ENCODE results near the gene MINDY3.
"Not testable (repeated sequence)": the region's sequence is repeated elsewhere in the genome, so short reads cannot be mapped to it uniquely, and the experiment has no call there.

Gene MINDY3

GRCh38 chr10:15860692-15861201 lies 440 bp upstream of the MINDY3 start:
- H4K20me1 ChIP-seq = peaks cover 0 to 36% (median 22%) of the 10 kb centered on the region in 11 experiments; a peak in 12 of 22 replicates
- no peak for TF ChIP-seq Cebpa-rat (IDR thresholded peaks at IDR 0.05)
- H3K9me3 ChIP-seq (replicated peaks in 1 of 11) = peaks cover 0 to 9% (median 0%) of the 10 kb centered on the region in 11 experiments; a peak in 6 of 22 replicates
- peaks cover 0 to under 1% (median 0%) of the 10 kb centered on the region in 11 experiments; a peak in 1 of 22 replicates for H3K36me3 ChIP-seq
- peak overlapping the region; percentile 78 to 87 (median 85); a peak in 19 of 22 replicates for H3K9ac ChIP-seq
- peak overlapping the region; percentile 53 to 91 (median 82) for H3K4me2 ChIP-seq
- no peaks in the 10 kb centered on the region for H3K27me3 ChIP-seq
- peak overlapping the region; percentile 89 to 98 (median 96) for H3K4me3 ChIP-seq
- H3K27ac ChIP-seq = peak overlapping the region; percentile 63 to 84 (median 80); a peak in 21 of 22 replicates
- peaks cover 29 to 42% (median 36%) of the 10 kb centered on the region in 10 experiments for H3K4me1 ChIP-seq

- peak overlapping the region; percentile 89 to 98 (median 96) for H3K4me3 ChIP-seq
- H3K4me2 ChIP-seq = peak overlapping the region; percentile 70 to 91 (median 87)
- peaks cover 0 to 36% (median 22%) of the 10 kb centered on the region in 11 experiments; a peak in 12 of 22 replicates for H4K20me1 ChIP-seq
- peaks cover 0 to 16% (median 7%) of the 10 kb centered on the region in 11 experiments; a peak in 8 of 22 replicates for H3K9me3 ChIP-seq (replicated peaks in 1 of 11)
- H3K4me1 ChIP-seq = peaks cover 29 to 46% (median 36%) of the 10 kb centered on the region in 10 experiments
- peaks cover 0 to 13% (median 10%) of the 10 kb centered on the region in 11 experiments; a peak in 16 of 22 replicates for H3K36me3 ChIP-seq
- H3K27me3 ChIP-seq = no peaks in the 10 kb centered on the region
- peak overlapping the region; percentile 78 to 87 (median 85) for H3K9ac ChIP-seq
- TF ChIP-seq Cebpa-rat (IDR thresholded peaks at IDR 0.05) = no peak
- H3K27ac ChIP-seq = peak overlapping the region; percentile 63 to 84 (median 80)
These were observed 800 bp downstream of the MINDY3 start for GRCh38 chr10:15859509-15859905.

DNA sequence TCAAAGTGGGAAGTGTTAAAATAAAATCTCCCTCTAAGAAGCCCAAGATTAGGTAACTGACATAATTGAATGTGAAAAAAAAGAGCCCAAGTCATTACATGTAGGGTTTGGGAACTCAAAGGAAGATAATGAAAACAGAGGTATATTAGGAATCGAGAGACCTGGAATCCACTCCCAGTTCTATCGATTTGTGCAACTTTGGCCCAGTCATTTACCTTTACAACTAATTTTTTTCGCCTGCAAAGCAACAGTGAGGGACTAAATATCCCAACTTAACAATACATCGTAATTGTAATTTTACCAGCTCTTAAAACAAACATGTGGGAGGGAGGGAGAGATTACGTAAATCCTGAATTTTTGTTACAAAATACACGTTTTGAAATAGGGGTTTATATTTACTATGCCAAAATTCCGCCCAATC lies 1.4 kb downstream of the MINDY3 start:
- Histone ChIP-seq H3K4me3 (peak overlapping the region; percentile 89 to 98 (median 96)), H4K20me1 (peaks cover 0 to 43% (median 22%) of the 10 kb centered on the region in 11 experiments; a peak in 12 of 22 replicates), H3K9me3 (replicated peaks in 1 of 11) (peaks cover 0 to 22% (median 9%) of the 10 kb centered on the region in 11 experiments; a peak in 16 of 22 replicates), H3K36me3 (peaks cover 0 to 19% (median 17%) of the 10 kb centered on the region in 11 experiments; a peak in 18 of 22 replicates), H3K27me3 (no peaks in the 10 kb centered on the region), H3K4me2 (peak overlapping the region; percentile 70 to 91 (median 87)), H3K4me1 (peaks cover 29 to 46% (median 36%) of the 10 kb centered on the region in 10 experiments), H3K27ac (peak overlapping the region in 2 of 11 experiments; percentile 80 to 82; a peak in 2 of 22 replicates), H3K9ac (peak overlapping the region in 10 of 11 experiments; percentile 78 to 87 (median 85); a peak in 16 of 22 replicates)
- TF ChIP-seq Cebpa-rat (IDR thresholded peaks at IDR 0.05) = no peak

DNA sequence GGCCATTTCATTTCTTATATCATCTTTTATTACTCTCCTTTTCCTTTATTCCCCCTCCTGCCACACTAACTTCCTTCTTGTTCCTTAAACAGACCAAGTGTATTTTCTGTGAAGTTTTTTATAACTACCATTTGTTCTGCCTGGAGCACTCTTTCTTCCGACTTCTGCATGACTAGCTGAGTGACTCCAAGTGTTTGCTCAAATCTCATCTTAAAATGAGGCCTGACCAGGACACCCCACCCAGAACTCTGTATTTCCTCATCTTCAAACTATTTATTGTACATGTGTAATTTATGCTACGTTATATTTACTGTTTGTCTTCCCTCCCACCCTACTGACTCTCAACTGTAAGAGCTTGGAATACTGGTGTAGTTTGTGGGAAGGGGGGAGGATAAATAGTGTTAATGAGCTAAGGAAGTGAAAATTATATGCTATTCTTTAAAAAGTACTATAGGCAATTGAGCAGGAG lies 3.2 kb downstream of the MINDY3 start:
- peaks cover 0 to 54% (median 22%) of the 10 kb centered on the region in 11 experiments; a peak in 12 of 22 replicates for H4K20me1 ChIP-seq
- peak overlapping the region; percentile 32 to 91 (median 87); a peak in 21 of 22 replicates for H3K4me2 ChIP-seq
- H3K27ac ChIP-seq = no peak overlapping the region
- TF ChIP-seq Cebpa-rat (IDR thresholded peaks at IDR 0.05) = no peak
- H3K9ac ChIP-seq = peak overlapping the region in 2 of 11 experiments; percentile 37 to 85; a peak in 3 of 22 replicates
- H3K4me1 ChIP-seq = peaks cover 29 to 57% (median 36%) of the 10 kb centered on the region in 10 experiments
- peaks cover 8 to 36% (median 34%) of the 10 kb centered on the region in 11 experiments; a peak in 21 of 22 replicates for H3K36me3 ChIP-seq
- no peak overlapping the region for H3K4me3 ChIP-seq
- H3K27me3 ChIP-seq = no peaks in the 10 kb centered on the region
- H3K9me3 ChIP-seq (replicated peaks in 1 of 11) = peaks cover 12 to 39% (median 26%) of the 10 kb centered on the region in 11 experiments; a peak in 20 of 22 replicates

- Histone ChIP-seq H3K36me3 (peaks cover 15 to 43% (median 41%) of the 10 kb centered on the region in 11 experiments), H3K4me3 (no peak overlapping the region), H3K4me2 (peak overlapping the region in 10 of 11 experiments; percentile 32 to 91 (median 84); a peak in 15 of 22 replicates), H3K9ac (peak overlapping the region in 2 of 11 experiments; percentile 31 to 37; a peak in 2 of 22 replicates), H3K27ac (no peak overlapping the region), H3K9me3 (replicated peaks in 1 of 11) (peaks cover 18 to 46% (median 33%) of the 10 kb centered on the region in 11 experiments), H3K27me3 (no peaks in the 10 kb centered on the region), H3K4me1 (peaks cover 29 to 53% (median 36%) of the 10 kb centered on the region in 10 experiments), H4K20me1 (peaks cover 0 to 54% (median 22%) of the 10 kb centered on the region in 11 experiments; a peak in 12 of 22 replicates)
- no peak for TF ChIP-seq Cebpa-rat (IDR thresholded peaks at IDR 0.05)
These were observed 3.8 kb downstream of the MINDY3 start for GRCh38 chr10:15856328-15857015.

GRCh38 chr10:15853800-15854199 lies 6.5 kb downstream of the MINDY3 start:
- H3K4me2 ChIP-seq = no peak overlapping the region
- peaks cover 44 to 67% (median 60%) of the 10 kb centered on the region in 11 experiments for H3K9me3 ChIP-seq (replicated peaks in 1 of 11)
- no peak overlapping the region for H3K27ac ChIP-seq
- H3K4me1 ChIP-seq = peaks cover 17 to 53% (median 26%) of the 10 kb centered on the region in 10 experiments
- no peak overlapping the region for H3K9ac ChIP-seq
- peaks cover 36 to 70% (median 67%) of the 10 kb centered on the region in 11 experiments for H3K36me3 ChIP-seq
- H3K27me3 ChIP-seq = no peaks in the 10 kb centered on the region
- no peak overlapping the region for H3K4me3 ChIP-seq
- TF ChIP-seq Cebpa-rat (IDR thresholded peaks at IDR 0.05) = no peak
- peaks cover 0 to 59% (median 26%) of the 10 kb centered on the region in 11 experiments; a peak in 12 of 22 replicates for H4K20me1 ChIP-seq

DNA sequence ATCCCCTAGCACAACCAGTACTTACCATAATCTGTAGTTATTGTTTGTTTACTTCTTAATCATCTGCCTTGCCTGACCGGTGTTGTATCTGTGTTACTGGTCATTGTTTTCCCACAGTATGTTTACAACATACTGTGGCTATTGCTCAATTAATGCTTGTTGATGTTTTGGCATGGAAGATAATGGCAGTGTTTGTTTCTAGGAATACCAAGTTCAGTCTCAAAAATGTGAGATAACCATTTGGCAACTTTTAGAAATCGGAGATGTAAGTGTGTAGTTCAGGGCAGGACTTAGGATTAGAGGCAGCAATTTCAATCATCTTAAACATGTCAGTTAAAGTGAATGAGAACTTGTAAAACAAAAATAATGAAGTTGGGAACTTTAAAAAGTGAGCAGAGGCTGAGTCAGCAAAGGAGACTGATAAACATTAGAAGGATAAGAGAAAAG lies 8.2 kb downstream of the MINDY3 start:
- Histone ChIP-seq H3K27ac (no peak overlapping the region), H3K27me3 (no peaks in the 10 kb centered on the region), H3K36me3 (peaks cover 52 to 86% (median 84%) of the 10 kb centered on the region in 11 experiments), H3K4me3 (no peak overlapping the region; a peak in 1 of 20 replicates), H3K9me3 (replicated peaks in 1 of 11) (peaks cover 49 to 80% (median 72%) of the 10 kb centered on the region in 11 experiments), H3K4me1 (peaks cover 4 to 36% (median 10%) of the 10 kb centered on the region in 10 experiments), H3K9ac (no peak overlapping the region), H3K4me2 (no peak overlapping the region), H4K20me1 (peaks cover 0 to 52% (median 9%) of the 10 kb centered on the region in 11 experiments; a peak in 12 of 22 replicates)
- TF ChIP-seq Cebpa-rat (IDR thresholded peaks at IDR 0.05) = no peak

- not testable (repeated sequence) for H3K9ac ChIP-seq, H3K4me2 ChIP-seq, H3K27ac ChIP-seq, H3K27me3 ChIP-seq
- Histone ChIP-seq H3K4me3 (peak overlapping the region in 1 of 10 experiments; percentile 16; a peak in 2 of 20 replicates), H4K20me1 (peaks cover 0 to 54% (median 4%) of the 10 kb centered on the region in 11 experiments; a peak in 8 of 22 replicates), H3K9me3 (replicated peaks in 1 of 11) (peaks cover 49 to 85% (median 72%) of the 10 kb centered on the region in 11 experiments), H3K36me3 (peaks cover 59 to 97% (median 86%) of the 10 kb centered on the region in 11 experiments), H3K4me1 (peaks cover 0 to 25% (median 0%) of the 10 kb centered on the region in 10 experiments; a peak in 5 of 20 replicates)
These were observed 9.8 kb downstream of the MINDY3 start for GRCh38 chr10:15850337-15850978.

Measured in BLaER1 treated with 17β-estradiol and CSF1 and Interleukin-3, amounts not matched to agents 10 nM and 100 nM (cell line).